Panc1 (cell line): ENCODE results near the gene TRIM44. TPM values are rescaled to one million over a fixed set of nuclear protein-coding genes. Genes with fewer than 3 reads are reported as not detected.
"Not testable (repeated sequence)": the region's sequence is repeated elsewhere in the genome, so short reads cannot be mapped to it uniquely, and the experiment has no call there.

Experiments
- ATAC-seq: fragments of 200-7000 bp; cut with Tn5 transposase; 2 replicates; pipeline ENCODE4 v1.9.1; 2020; ENCODE audit warnings: mild to moderate bottlenecking, moderate library complexity
- BruUV-seq: library from RNA; stranded (reverse); fragments of 400-500 nt; replicated peaks from 2 replicates; lab custom pipeline; 2021; lab: Mats Ljungman, UMichigan
- CTCF ChIA-PET: fragments of 300-600 bp; sonication (Branson Sonifier 250); formaldehyde crosslinking; loops from one replicate; lab custom pipeline; 2022; ENCODE audit warnings: antibody characterized with exemption; lab: Charles Lee
- POLR2A ChIA-PET: fragments of 300-600 bp; sonication (Branson Sonifier 250); formaldehyde crosslinking; loops from one replicate; lab custom pipeline; 2022; ENCODE audit warnings: antibody characterized with exemption; lab: Charles Lee
- DNase-seq: peaks from one replicate; pipeline ENCODE4 v3.0.0-alpha.2; 2010; ENCODE audit warnings: low read depth, low spot score
- H3K27ac ChIP-seq: 2 replicates; pipeline ENCODE4 v1.5.1; 2011; ENCODE audit warnings: mild to moderate bottlenecking, low read length, inconsistent platforms
- H3K27me3 ChIP-seq: fragments of 200-500 bp; sonication (Bioruptor generic); 2 replicates; pipeline ENCODE4 v1.6.0; 2014; ENCODE audit warnings: low read length, inconsistent platforms; ENCODE audit not compliant: control insufficient read depth, insufficient read depth
- H3K36me3 ChIP-seq: fragments of 200-500 bp; sonication (Bioruptor generic); 2 replicates; pipeline ENCODE4 v1.5.1; 2014; ENCODE audit warnings: inconsistent platforms, mild to moderate bottlenecking, low read length, moderate library complexity; ENCODE audit not compliant: control insufficient read depth, insufficient read depth
- H3K4me1 ChIP-seq: 2 replicates; pipeline ENCODE4 v1.5.1; 2011; ENCODE audit warnings: inconsistent platforms, mild to moderate bottlenecking, low read length, moderate library complexity; ENCODE audit not compliant: control insufficient read depth, insufficient read depth
- H3K4me3 ChIP-seq, 2 experiments: 2 replicates each; pipeline ENCODE4 v1.5.1; 2011 to 2012; ENCODE audit warnings: low read depth in 2 of 2, low read length in 2 of 2, mild to moderate bottlenecking in 2 of 2, inconsistent platforms in 1 of 2, moderate library complexity in 1 of 2
- H3K9me3 ChIP-seq: fragments of 200-500 bp; sonication (Bioruptor generic); 2 replicates; pipeline ENCODE4 v1.5.1; 2014; ENCODE audit warnings: low read depth, mild to moderate bottlenecking, inconsistent platforms, low read length, moderate library complexity; ENCODE audit not compliant: control insufficient read depth, insufficient read depth
- CTCF ChIP-seq: fragments of 450-650 bp; IDR thresholded peaks from 2 replicates; pipeline ENCODE4 v1.5.1; 2017; ENCODE audit warnings: mild to moderate bottlenecking
- POLR2AphosphoS5 ChIP-seq: IDR thresholded peaks from 2 replicates; pipeline ENCODE4 v1.6.1; 2012; ENCODE audit warnings: mild to moderate bottlenecking, low read depth, low read length, moderate library complexity
- SIN3A ChIP-seq: IDR thresholded peaks from 2 replicates; pipeline ENCODE4 v1.6.1; 2012; ENCODE audit warnings: low read depth, mild to moderate bottlenecking, low read length, moderate library complexity, borderline replicate concordance; ENCODE audit not compliant: insufficient read depth
- TCF7L2 ChIP-seq: IDR thresholded peaks from 2 replicates; pipeline ENCODE4 v1.6.1; 2011; ENCODE audit warnings: mild to moderate bottlenecking, low read depth, low read length, inconsistent platforms
- in situ Hi-C: cut with HindIII; loops from 2 replicates; pipeline ENCODE4 v1.10.0; 2016; ENCODE audit warnings: low sequenced_read_pairs, low pct_unique_long_range_greater_than_20kb
- intact Hi-C: fragments of 100-400 bp; cut with micrococcal nuclease; formaldehyde crosslinking; loops from one replicate; pipeline ENCODE4 v1.10.0; 2022; ENCODE audit not compliant: unreplicated experiment
- total RNA-seq: library from RNA; stranded (reverse); gene quantifications from one replicate; pipeline ENCODE4 v1.2.1, GENCODE V29; 2021; ENCODE audit not compliant: unreplicated experiment
- TF ChIP-seq, protein P1 (sequence below), 2 experiments: IDR thresholded peaks; 2 replicates each; pipeline ENCODE4 v1.6.1; 2011 to 2012; ENCODE audit warnings: low read depth in 2 of 2, control low read depth in 1 of 2, low read length in 1 of 2, mild to moderate bottlenecking in 1 of 2, moderate library complexity in 1 of 2; ENCODE audit not compliant: insufficient read depth in 1 of 2

TRIM44 gene
- total RNA-seq, 1 experiment from 2014 or later = 80.3 TPM

- H3K4me3 ChIP-seq = no peak overlapping the region
- TF ChIP-seq, protein P1, sequence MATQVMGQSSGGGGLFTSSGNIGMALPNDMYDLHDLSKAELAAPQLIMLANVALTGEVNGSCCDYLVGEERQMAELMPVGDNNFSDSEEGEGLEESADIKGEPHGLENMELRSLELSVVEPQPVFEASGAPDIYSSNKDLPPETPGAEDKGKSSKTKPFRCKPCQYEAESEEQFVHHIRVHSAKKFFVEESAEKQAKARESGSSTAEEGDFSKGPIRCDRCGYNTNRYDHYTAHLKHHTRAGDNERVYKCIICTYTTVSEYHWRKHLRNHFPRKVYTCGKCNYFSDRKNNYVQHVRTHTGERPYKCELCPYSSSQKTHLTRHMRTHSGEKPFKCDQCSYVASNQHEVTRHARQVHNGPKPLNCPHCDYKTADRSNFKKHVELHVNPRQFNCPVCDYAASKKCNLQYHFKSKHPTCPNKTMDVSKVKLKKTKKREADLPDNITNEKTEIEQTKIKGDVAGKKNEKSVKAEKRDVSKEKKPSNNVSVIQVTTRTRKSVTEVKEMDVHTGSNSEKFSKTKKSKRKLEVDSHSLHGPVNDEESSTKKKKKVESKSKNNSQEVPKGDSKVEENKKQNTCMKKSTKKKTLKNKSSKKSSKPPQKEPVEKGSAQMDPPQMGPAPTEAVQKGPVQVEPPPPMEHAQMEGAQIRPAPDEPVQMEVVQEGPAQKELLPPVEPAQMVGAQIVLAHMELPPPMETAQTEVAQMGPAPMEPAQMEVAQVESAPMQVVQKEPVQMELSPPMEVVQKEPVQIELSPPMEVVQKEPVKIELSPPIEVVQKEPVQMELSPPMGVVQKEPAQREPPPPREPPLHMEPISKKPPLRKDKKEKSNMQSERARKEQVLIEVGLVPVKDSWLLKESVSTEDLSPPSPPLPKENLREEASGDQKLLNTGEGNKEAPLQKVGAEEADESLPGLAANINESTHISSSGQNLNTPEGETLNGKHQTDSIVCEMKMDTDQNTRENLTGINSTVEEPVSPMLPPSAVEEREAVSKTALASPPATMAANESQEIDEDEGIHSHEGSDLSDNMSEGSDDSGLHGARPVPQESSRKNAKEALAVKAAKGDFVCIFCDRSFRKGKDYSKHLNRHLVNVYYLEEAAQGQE (IDR thresholded peaks at IDR 0.05; ENCODE audit: insufficient read depth in 1 of 2, low read depth in 2 of 2, low read length in 1 of 2) = no peak
- no peak for TF ChIP-seq SIN3A
- no peak overlapping the region for H3K27ac ChIP-seq
- H3K9me3 ChIP-seq = no peaks in the 10 kb centered on the region
- ATAC-seq (no peak), DNase-seq (no peak)
- POLR2A ChIA-PET = interaction anchor here (0.5 kb wide), 1 partner anchor 26 kb away, joined by 3 read pairs; no protein-coding TSS in a partner anchor
- H3K4me1 ChIP-seq = no peaks in the 10 kb centered on the region
- in situ Hi-C loops = no loop called here
- intact Hi-C loops = no loop called here
- no peaks in the 10 kb centered on the region for H3K27me3 ChIP-seq
- BruUV-seq = no TSS peak
- CTCF ChIA-PET = no interaction called here
- no peaks in the 10 kb centered on the region for H3K36me3 ChIP-seq
These were observed 11.3 kb upstream of the TRIM44 start for GRCh38 chr11:35651263-35651662.

DNA sequence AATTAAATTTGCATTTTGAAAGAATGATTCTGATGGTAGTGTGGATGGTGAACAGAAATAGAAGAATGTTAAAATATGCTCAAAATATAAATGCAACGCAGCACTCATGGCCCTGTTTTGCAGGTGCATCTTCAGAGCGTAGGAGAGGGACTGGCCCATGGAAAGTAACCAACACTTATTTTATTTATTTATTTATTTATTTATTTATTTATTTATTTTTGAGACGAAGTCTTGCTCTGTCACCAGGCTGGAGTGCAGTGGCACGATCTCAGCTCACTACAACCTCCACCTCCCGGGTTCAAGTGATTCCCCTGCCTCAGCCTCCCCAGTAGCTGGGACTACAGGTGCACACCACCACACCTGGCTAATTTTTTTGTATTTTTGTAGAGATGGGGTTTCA lies 9.8 kb upstream of the TRIM44 start:
- H3K27me3 ChIP-seq, intact Hi-C loops, CTCF ChIA-PET, H3K36me3 ChIP-seq, H3K9me3 ChIP-seq, POLR2A ChIA-PET, in situ Hi-C loops, BruUV-seq, H3K4me1 ChIP-seq, H3K27ac ChIP-seq, ATAC-seq, H3K4me3 ChIP-seq, DNase-seq: not testable (repeated sequence)

DNA sequence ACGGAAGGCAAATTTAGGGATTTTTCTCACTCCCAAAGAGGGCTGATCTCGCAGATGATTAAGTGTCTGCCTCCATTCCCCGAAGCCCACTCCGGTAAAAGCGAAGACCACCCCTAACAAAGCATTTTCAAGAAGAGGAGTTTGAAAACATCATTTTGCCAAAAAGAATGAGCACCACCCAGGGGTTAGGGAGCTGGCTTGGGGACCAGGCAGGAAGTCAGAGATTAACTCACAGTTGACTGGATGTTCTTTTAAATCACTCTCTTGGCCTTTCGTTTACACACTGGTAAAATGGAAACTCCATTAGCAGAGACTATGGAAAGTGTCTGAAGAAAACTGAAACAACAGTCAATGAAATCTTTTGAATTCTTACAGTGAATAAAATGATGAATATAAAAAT lies 7.9 kb upstream of the TRIM44 start:
- ChIA-PET POLR2A (no interaction called here), CTCF (no interaction called here)
- BruUV-seq = no TSS peak
- no peak for DNase-seq
- TF ChIP-seq SIN3A (no peak), CTCF (no peak), TCF7L2 (no peak), POLR2AphosphoS5 (no peak)
- TF ChIP-seq, protein P1 (IDR thresholded peaks at IDR 0.05; ENCODE audit: insufficient read depth in 1 of 2, low read depth in 2 of 2, low read length in 1 of 2) = no peak
- Histone ChIP-seq H3K36me3 (no peaks in the 10 kb centered on the region), H3K27me3 (no peaks in the 10 kb centered on the region), H3K27ac (no peak overlapping the region), H3K9me3 (no peaks in the 10 kb centered on the region), H3K4me3 (no peak overlapping the region), H3K4me1 (no peaks in the 10 kb centered on the region)
- ATAC-seq = no peak
- in situ Hi-C loops (no loop called here), intact Hi-C loops (no loop called here)
